T-cell (primary cell): Measurements from ENCODE around the gene RRH. TPM values are rescaled to one million over a fixed set of nuclear protein-coding genes. Genes with fewer than 3 reads are reported as not detected.
"Not testable (repeated sequence)": the region's sequence is repeated elsewhere in the genome, so short reads cannot be mapped to it uniquely, and the experiment has no call there.

ENCODE experiments used
- ATAC-seq, 4 experiments: fragments of 200-7000 bp in 3 of 4; fragments of 150-1000 bp in 1 of 4; cut with Tn5 transposase; replicated peaks in 1 of 4; 1 replicate in 3 of 4; 2 replicates in 1 of 4; pipeline ENCODE4 v1.10.0; 2021; ENCODE audit warnings: moderate library complexity in 3 of 4, mild to moderate bottlenecking in 2 of 4, moderate number of reproducible peaks in 1 of 4
- CTCF ChIA-PET, 2 donors: fragments of 300-600 bp; sonication (Branson Sonifier 250); formaldehyde crosslinking; loops; one replicate each; lab custom pipeline; 2022; ENCODE audit warnings: antibody characterized with exemption in 2 of 2; lab: Charles Lee
- POLR2A ChIA-PET, 2 donors: fragments of 300-600 bp; sonication (Branson Sonifier 250); formaldehyde crosslinking; loops; one replicate each; lab custom pipeline; 2022; ENCODE audit warnings: antibody characterized with exemption in 2 of 2; lab: Charles Lee
- DNase-seq, 35 experiments: peaks; one replicate each; pipeline versions ENCODE4 v3.0.0 to v3.0.0-alpha.2; 2013 to 2023
- H3K27ac ChIP-seq: one replicate; pipeline ENCODE4 v1.5.1; 2013; ENCODE audit warnings: low read length
- H3K27me3 ChIP-seq, 2 experiments: replicated peaks in 1 of 2; 1 replicate in 1 of 2; 2 replicates in 1 of 2; pipeline versions ENCODE4 v1.6.1 to v1.7.0; 2013; ENCODE audit warnings: low read length in 1 of 2, mixed read lengths in 1 of 2; ENCODE audit not compliant: control insufficient read depth in 2 of 2, insufficient read depth in 2 of 2; ENCODE audit errors: extremely low read depth in 1 of 2
- H3K36me3 ChIP-seq, 2 donors: 1 replicate in 1 of 2; 2 replicates in 1 of 2; pipeline versions ENCODE4 v1.6.1 to v1.7.0; 2013; ENCODE audit warnings: low read length in 1 of 2; ENCODE audit not compliant: control insufficient read depth in 2 of 2, insufficient read depth in 1 of 2; ENCODE audit errors: extremely low read depth in 1 of 2
- H3K4me1 ChIP-seq, 2 experiments: 1 replicate in 1 of 2; 2 replicates in 1 of 2; pipeline versions ENCODE4 v1.6.1 to v1.7.0; 2013; ENCODE audit warnings: low read length in 2 of 2, mixed read lengths in 1 of 2; ENCODE audit not compliant: insufficient read depth in 2 of 2, control insufficient read depth in 1 of 2; ENCODE audit errors: extremely low read depth in 1 of 2
- H3K4me3 ChIP-seq, 2 donors: 1 replicate in 1 of 2; 2 replicates in 1 of 2; pipeline versions ENCODE4 v1.5.1 to v1.7.0; 2013; ENCODE audit warnings: mild to moderate bottlenecking in 2 of 2, low read length in 1 of 2, moderate library complexity in 1 of 2; ENCODE audit not compliant: control insufficient read depth in 1 of 2; ENCODE audit errors: extremely low read depth in 1 of 2
- H3K9me3 ChIP-seq: 2 replicates; pipeline ENCODE4 v1.7.0; 2013
- H3K27ac Mint-ChIP-seq, 2 donors: one replicate each; pipeline ENCODE4 v1.8.0; 2020 to 2021; ENCODE audit warnings: mild to moderate bottlenecking in 2 of 2, mixed read lengths in 2 of 2
- H3K27me3 Mint-ChIP-seq, 2 donors: one replicate each; pipeline ENCODE4 v1.8.0; 2021 to 2022; ENCODE audit warnings: mixed read lengths in 2 of 2
- H3K36me3 Mint-ChIP-seq: one replicate; pipeline ENCODE4 v1.8.0; 2021; ENCODE audit warnings: mixed read lengths
- H3K4me1 Mint-ChIP-seq, 3 donors: one replicate each; pipeline ENCODE4 v1.8.0; 2020 to 2022; ENCODE audit warnings: mixed read lengths in 3 of 3, mild to moderate bottlenecking in 1 of 3
- H3K4me3 Mint-ChIP-seq, 3 donors: one replicate each; pipeline ENCODE4 v1.8.0; 2020 to 2022; ENCODE audit warnings: mild to moderate bottlenecking in 3 of 3, mixed read lengths in 3 of 3, moderate library complexity in 3 of 3
- H3K9me3 Mint-ChIP-seq, 3 donors: one replicate each; pipeline ENCODE4 v1.8.0; 2020 to 2022; ENCODE audit warnings: mixed read lengths in 3 of 3
- WGBS: methylation state at CpG from one replicate; pipeline ENCODE4 v1.1.5; 2013; ENCODE audit warnings: missing lambda C conversion rate; ENCODE audit not compliant: insufficient coverage; 5-methylcytosine and 5-hydroxymethylcytosine counted together
- total RNA-seq, 35 experiments: library from RNA in 6 of 35; stranded (reverse) in 6 of 35; fragments of 120-200 nt in 1 of 35; gene quantifications; one replicate each; pipeline versions ENCODE4 v1.2.1 to v1.2.4 and lab custom pipeline; 2013 to 2026

The RRH gene
- total RNA-seq, 5 donors from 2014 or later (not counting 1 experiment from before 2014, with no cell fraction given), result 0.33 to 0.61 (median 0.34) TPM; not detected in 1

- Mint-ChIP-seq H3K27me3 (no peaks in the 10 kb centered on the region), H3K36me3 (peaks cover 18% of the 10 kb centered on the region), H3K9me3 (no peaks in the 10 kb centered on the region)
Measured at GRCh38 chr4:109870061-109870460, 42.3 kb downstream of the RRH start.

DNA sequence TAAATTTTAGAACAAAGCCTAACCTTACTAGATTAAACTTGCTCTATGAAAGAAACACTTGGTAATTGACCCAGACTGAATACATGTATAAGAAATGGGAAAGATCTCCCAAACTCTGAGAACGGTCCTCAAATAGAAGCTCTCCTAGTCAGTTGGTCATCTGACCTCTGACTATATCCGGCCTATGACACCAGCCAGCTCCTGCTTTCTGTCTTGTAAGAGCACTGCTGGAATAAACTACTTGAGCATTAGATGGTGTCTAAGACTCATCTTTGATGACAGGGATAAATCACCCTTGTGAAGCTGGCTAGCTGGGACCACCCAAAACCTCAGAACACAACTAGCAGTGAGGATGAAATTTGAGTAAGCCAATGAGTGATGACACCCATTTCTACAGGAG, 44.3 kb downstream of the RRH start:
- DNase-seq (no peak), ATAC-seq (no peak)
- no peaks in the 10 kb centered on the region for H3K9me3 Mint-ChIP-seq
- H3K27ac Mint-ChIP-seq, result no peak overlapping the region
- Histone ChIP-seq H3K4me1 (no peaks in the 10 kb centered on the region), H3K36me3 (no peaks in the 10 kb centered on the region), H3K27me3 (no peaks in the 10 kb centered on the region), H3K27ac (no peak overlapping the region), H3K9me3 (no peaks in the 10 kb centered on the region), H3K4me3 (no peak overlapping the region)
- no peaks in the 10 kb centered on the region for H3K4me1 Mint-ChIP-seq
- CTCF ChIA-PET, result no interaction called here
- POLR2A ChIA-PET, result no interaction called here
- H3K4me3 Mint-ChIP-seq, result no peak overlapping the region
- H3K27me3 Mint-ChIP-seq, result peaks cover 4 to 5% of the 10 kb centered on the region in 2 donors
- no CpG with 5 or more reads among the region's 2 CpGs for WGBS
- peaks cover 18% of the 10 kb centered on the region for H3K36me3 Mint-ChIP-seq

More at GRCh38 chr4:109870061-109870460, 42.3 kb downstream of the RRH start:
- Histone ChIP-seq H3K4me3 (no peak overlapping the region), H3K27me3 (no peaks in the 10 kb centered on the region), H3K9me3 (no peaks in the 10 kb centered on the region), H3K27ac (no peak overlapping the region), H3K4me1 (no peaks in the 10 kb centered on the region), H3K36me3 (no peaks in the 10 kb centered on the region)
- H3K4me1 Mint-ChIP-seq, result no peaks in the 10 kb centered on the region
- no CpG with 5 or more reads among the region's 5 CpGs for WGBS
- no peak overlapping the region for H3K27ac Mint-ChIP-seq
- ATAC-seq (no peak), DNase-seq (no peak)
- no peak overlapping the region for H3K4me3 Mint-ChIP-seq
- ChIA-PET CTCF (no interaction called here), POLR2A (no interaction called here)

- Histone ChIP-seq H3K27ac (no peak overlapping the region), H3K27me3 (no peaks in the 10 kb centered on the region), H3K36me3 (no peaks in the 10 kb centered on the region), H3K4me1 (no peaks in the 10 kb centered on the region), H3K4me3 (no peak overlapping the region), H3K9me3 (no peaks in the 10 kb centered on the region)
- CTCF ChIA-PET, result no interaction called here
- DNase-seq (no peak), ATAC-seq (no peak)
- no peaks in the 10 kb centered on the region for H3K4me1 Mint-ChIP-seq
- H3K4me3 Mint-ChIP-seq, result no peak overlapping the region
- WGBS, result 86% methylated on average over 4 of the region's 6 CpGs
- POLR2A ChIA-PET, result no interaction called here
- peaks cover 5 to 7% of the 10 kb centered on the region in 2 donors for H3K27me3 Mint-ChIP-seq
- no peak overlapping the region for H3K27ac Mint-ChIP-seq
- H3K9me3 Mint-ChIP-seq, result no peaks in the 10 kb centered on the region
- H3K36me3 Mint-ChIP-seq, result peaks cover 12% of the 10 kb centered on the region
Measured at GRCh38 chr4:109872950-109873656, 45.3 kb downstream of the RRH start.

- H3K4me3 ChIP-seq, result no peak overlapping the region
- ATAC-seq (no peak), DNase-seq (no peak)
- 75% methylated on average over 9 of the region's 11 CpGs for WGBS
- H3K27me3 Mint-ChIP-seq, result peaks cover 5 to 7% of the 10 kb centered on the region in 2 donors
- H3K36me3 Mint-ChIP-seq, result peaks cover 11% of the 10 kb centered on the region
- H3K9me3 ChIP-seq, result no peaks in the 10 kb centered on the region
- H3K27ac Mint-ChIP-seq, result no peak overlapping the region
- H3K27me3 ChIP-seq, result peaks cover 0 to 2% of the 10 kb centered on the region in 2 experiments
- ChIA-PET CTCF (no interaction called here), POLR2A (interaction anchor here in 1 of 2 donors (0.6 kb wide), 1 partner anchor 619 kb away, joined by 3 read pairs; no protein-coding TSS in a partner anchor)
- no peaks in the 10 kb centered on the region for H3K4me1 Mint-ChIP-seq
- H3K9me3 Mint-ChIP-seq, result no peaks in the 10 kb centered on the region
- no peak overlapping the region for H3K27ac ChIP-seq
- H3K4me3 Mint-ChIP-seq, result no peak overlapping the region
- H3K4me1 ChIP-seq, result no peaks in the 10 kb centered on the region
- no peaks in the 10 kb centered on the region for H3K36me3 ChIP-seq
Measured at GRCh38 chr4:109873791-109874514, 46.2 kb downstream of the RRH start.

DNA sequence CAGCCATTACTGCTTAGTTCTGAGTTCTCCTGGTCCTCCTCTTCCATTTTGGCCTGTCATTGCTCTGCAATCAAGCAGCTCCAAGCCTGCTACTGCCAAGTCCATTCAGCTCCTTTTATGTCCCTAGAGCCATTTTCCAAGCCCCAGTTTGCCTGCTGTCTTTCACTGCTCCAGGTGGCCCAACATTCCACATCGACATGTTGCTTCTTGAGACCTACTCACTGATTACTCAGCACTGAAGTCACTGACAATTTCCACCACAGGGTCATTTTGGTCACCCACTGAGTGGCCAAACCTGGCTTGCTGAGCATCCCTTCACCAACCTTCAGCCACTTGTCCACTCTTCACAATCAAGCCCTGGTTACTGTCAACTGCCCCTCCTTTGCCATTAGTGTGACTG, 47.3 kb downstream of the RRH start:
- Histone ChIP-seq H3K27ac (no peak overlapping the region), H3K4me3 (no peak overlapping the region), H3K4me1 (no peaks in the 10 kb centered on the region), H3K9me3 (no peaks in the 10 kb centered on the region), H3K27me3 (peaks cover 0 to 11% of the 10 kb centered on the region in 2 experiments), H3K36me3 (no peaks in the 10 kb centered on the region)
- ATAC-seq (no peak), DNase-seq (no peak)
- ChIA-PET POLR2A (no interaction called here), CTCF (interaction anchor here in 1 of 2 donors (0.7 kb wide), 1 partner anchor 10 kb away, joined by 3 read pairs; no protein-coding TSS in a partner anchor)
- H3K27me3 Mint-ChIP-seq, result peaks cover 11 to 12% of the 10 kb centered on the region in 2 donors
- peaks cover 1% of the 10 kb centered on the region for H3K36me3 Mint-ChIP-seq
- H3K4me1 Mint-ChIP-seq, result no peaks in the 10 kb centered on the region
- no peak overlapping the region for H3K27ac Mint-ChIP-seq
- no peak overlapping the region for H3K4me3 Mint-ChIP-seq
- WGBS, result 92% methylated on average over 1 of the region's 1 CpG
- no peaks in the 10 kb centered on the region for H3K9me3 Mint-ChIP-seq

- H3K36me3 Mint-ChIP-seq, DNase-seq, H3K4me1 Mint-ChIP-seq, H3K36me3 ChIP-seq, H3K9me3 Mint-ChIP-seq, H3K4me3 Mint-ChIP-seq, H3K4me3 ChIP-seq, H3K27ac ChIP-seq, H3K4me1 ChIP-seq, H3K27ac Mint-ChIP-seq, CTCF ChIA-PET, ATAC-seq, POLR2A ChIA-PET, H3K9me3 ChIP-seq: not testable (repeated sequence)
- H3K27me3 Mint-ChIP-seq, result peaks cover 11 to 13% of the 10 kb centered on the region in 2 donors
- peaks cover 0 to 16% of the 10 kb centered on the region in 2 experiments for H3K27me3 ChIP-seq
- WGBS, result 100% methylated on average over 1 of the region's 2 CpGs
Measured at GRCh38 chr4:109875553-109875952, 47.8 kb downstream of the RRH start.
